Activated naive CD8-positive, alpha-beta T cell (primary cell): ENCODE data around the gene MSH5.

Source experiments
- H3K27ac Mint-ChIP-seq: one replicate; pipeline ENCODE4 v1.8.0; 2021; ENCODE audit warnings: mixed read lengths
- H3K27me3 Mint-ChIP-seq: one replicate; pipeline ENCODE4 v1.8.0; 2021; ENCODE audit warnings: mixed read lengths
- H3K36me3 Mint-ChIP-seq: one replicate; pipeline ENCODE4 v1.8.0; 2021; ENCODE audit warnings: mixed read lengths
- H3K4me1 Mint-ChIP-seq: one replicate; pipeline ENCODE4 v1.8.0; 2021; ENCODE audit warnings: low read depth, mixed read lengths
- H3K4me3 Mint-ChIP-seq: one replicate; pipeline ENCODE4 v1.8.0; 2021; ENCODE audit warnings: mild to moderate bottlenecking, mixed read lengths
- H3K9me3 Mint-ChIP-seq: one replicate; pipeline ENCODE4 v1.8.0; 2021; ENCODE audit warnings: low read depth, mixed read lengths

The MSH5 gene

DNA sequence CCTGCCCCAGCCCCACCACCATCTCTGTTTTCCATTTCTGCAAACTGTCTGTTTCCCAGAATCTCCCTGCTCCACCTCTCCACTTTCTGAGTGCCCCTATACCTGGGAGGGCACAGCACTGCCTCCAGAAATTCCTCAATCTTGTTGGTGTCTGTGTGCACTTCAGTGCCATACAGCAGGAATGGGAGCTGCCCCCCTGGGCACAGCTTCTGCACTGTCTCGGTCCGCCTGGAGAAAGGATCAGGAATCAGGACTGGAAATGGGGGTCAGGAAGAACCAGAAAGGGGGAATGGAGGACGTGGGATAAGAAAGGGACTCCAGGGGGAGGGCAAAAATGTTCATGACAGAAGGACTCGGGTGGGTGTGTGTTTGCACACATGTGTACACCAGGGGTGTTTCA, 6.1 kb upstream of the MSH5 start:
- Mint-ChIP-seq H3K4me1 (peaks cover 54% of the 10 kb centered on the region), H3K27ac (peak overlapping the region; percentile 22), H3K9me3 (no peaks in the 10 kb centered on the region), H3K36me3 (no peaks in the 10 kb centered on the region), H3K4me3 (peak overlapping the region; percentile 99), H3K27me3 (no peaks in the 10 kb centered on the region)

DNA sequence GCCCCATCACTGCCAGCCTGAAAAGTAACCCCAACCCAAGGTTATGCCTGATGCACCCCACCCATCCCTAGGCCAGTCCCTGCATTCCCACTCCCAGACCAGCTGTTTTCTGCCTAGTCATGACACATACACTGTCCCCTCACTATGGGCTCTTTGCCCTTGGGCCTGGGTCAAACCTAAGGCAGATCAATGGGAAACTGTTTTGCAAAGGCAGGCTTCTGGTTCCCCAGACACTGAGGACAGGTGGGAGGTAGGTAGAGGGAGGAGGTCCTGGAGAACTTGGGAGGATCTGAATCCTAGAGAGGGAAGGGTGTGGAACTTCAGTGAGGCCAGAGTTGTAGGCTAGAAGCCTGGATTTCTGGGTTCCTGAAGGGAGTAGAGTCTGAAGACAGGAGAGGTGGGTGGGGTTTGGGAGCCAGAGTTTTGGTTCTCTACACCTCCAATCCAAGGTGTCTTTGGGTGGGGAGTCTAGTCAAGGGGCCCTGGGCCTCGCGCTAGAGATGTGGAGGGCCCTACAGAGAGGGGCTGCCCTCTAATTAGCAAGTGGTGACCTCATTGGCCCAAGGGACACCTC, 5.5 kb upstream of the MSH5 start:
- H3K9me3 Mint-ChIP-seq, result no peaks in the 10 kb centered on the region
- peaks cover 57% of the 10 kb centered on the region for H3K4me1 Mint-ChIP-seq
- H3K27me3 Mint-ChIP-seq, result no peaks in the 10 kb centered on the region
- no peaks in the 10 kb centered on the region for H3K36me3 Mint-ChIP-seq
- H3K4me3 Mint-ChIP-seq, result peak overlapping the region; percentile 99
- peak overlapping the region; percentile 88 for H3K27ac Mint-ChIP-seq

DNA sequence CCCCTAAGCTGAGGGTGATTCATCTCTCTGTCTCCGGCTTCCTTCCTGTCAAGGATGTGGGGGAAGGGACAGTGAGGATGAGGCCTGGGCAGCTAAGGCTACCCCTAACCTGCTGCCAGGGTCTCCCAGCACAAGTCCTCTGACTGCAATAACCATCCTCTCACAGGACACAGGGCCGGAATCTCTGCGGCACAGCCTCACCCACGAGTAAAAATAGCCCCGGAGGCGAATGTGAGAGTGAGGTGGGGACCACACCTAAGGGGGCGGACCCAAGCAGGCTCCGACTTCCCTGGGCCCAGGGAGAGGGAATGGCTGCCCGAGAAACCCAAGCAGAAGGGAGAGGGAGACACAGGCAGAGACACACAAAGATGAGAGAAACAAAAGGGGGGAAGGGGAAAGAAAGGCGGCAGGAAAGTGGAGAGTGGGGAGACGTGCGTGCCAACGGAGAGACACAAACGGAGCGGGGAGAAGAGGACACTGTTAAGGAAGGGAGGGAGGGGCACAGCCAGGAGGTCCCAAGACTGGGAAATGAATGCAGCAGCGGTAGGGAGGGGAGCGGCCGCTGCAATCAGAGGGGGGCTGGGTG, 4.9 kb upstream of the MSH5 start:
- peaks cover 61% of the 10 kb centered on the region for H3K4me1 Mint-ChIP-seq
- H3K27ac Mint-ChIP-seq, result peak overlapping the region; percentile 88
- H3K9me3 Mint-ChIP-seq, result no peaks in the 10 kb centered on the region
- peak overlapping the region; percentile 99 for H3K4me3 Mint-ChIP-seq
- no peaks in the 10 kb centered on the region for H3K36me3 Mint-ChIP-seq
- H3K27me3 Mint-ChIP-seq, result no peaks in the 10 kb centered on the region

- peaks cover 61% of the 10 kb centered on the region for H3K4me1 Mint-ChIP-seq
- no peaks in the 10 kb centered on the region for H3K36me3 Mint-ChIP-seq
- H3K27ac Mint-ChIP-seq, result peak within 1 kb of the TSS; percentile 88
- H3K9me3 Mint-ChIP-seq, result no peaks in the 10 kb centered on the region
- H3K4me3 Mint-ChIP-seq, result peak within 1 kb of the TSS; percentile 99
- no peaks in the 10 kb centered on the region for H3K27me3 Mint-ChIP-seq
These were observed 3.6 kb upstream of the MSH5 start, which contains the start of gene CLIC1 for GRCh38 chr6:31736021-31736767. CLIC1 (minus strand) TSS chr6:31736530; CDS start chr6:31736300, 230 bp downstream.

GRCh38 chr6:31736768-31737314, 3.0 kb upstream of the MSH5 start:
- H3K36me3 Mint-ChIP-seq, result peaks cover 3% of the 10 kb centered on the region

DNA sequence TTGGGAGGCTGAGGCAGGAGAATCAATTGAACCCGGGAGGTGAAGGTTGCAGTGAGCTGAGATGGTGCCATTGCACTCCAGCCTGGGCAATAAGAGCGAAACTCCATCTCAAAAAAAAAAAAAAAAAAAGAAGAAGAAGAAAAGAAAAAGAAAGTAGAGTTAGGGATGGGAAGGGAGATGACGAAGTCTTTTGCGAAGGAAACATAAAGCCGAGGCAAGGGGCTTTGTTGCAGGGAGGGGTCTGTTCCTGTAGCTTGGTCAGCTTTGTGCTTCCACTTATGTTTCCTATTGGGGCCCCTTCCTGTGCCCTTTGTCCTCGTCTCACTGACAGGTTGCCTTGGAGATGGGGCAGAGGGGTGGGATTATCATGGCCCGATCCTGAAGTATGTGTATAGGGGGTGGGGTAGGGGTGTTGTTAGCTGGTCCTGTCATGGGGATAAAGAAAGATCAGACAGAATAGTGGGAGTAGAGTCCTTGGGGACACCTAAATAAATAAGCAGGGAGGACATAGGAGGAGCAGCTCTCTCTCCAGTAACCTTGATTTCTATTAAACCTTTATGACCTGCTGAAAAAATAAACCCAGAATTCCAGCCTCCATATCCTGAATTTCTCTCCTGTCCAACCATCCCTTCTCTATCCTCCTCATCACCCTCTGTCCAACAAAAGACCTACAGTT, 2.4 kb upstream of the MSH5 start:
- peak overlapping the region; percentile 99 for H3K4me3 Mint-ChIP-seq
- H3K27me3 Mint-ChIP-seq, result no peaks in the 10 kb centered on the region
- peaks cover 61% of the 10 kb centered on the region for H3K4me1 Mint-ChIP-seq
- peaks cover 5% of the 10 kb centered on the region for H3K36me3 Mint-ChIP-seq
- H3K9me3 Mint-ChIP-seq, result no peaks in the 10 kb centered on the region
- H3K27ac Mint-ChIP-seq, result peak overlapping the region; percentile 72

More at GRCh38 chr6:31736768-31737314, 3.0 kb upstream of the MSH5 start:
- Mint-ChIP-seq H3K27ac (peak overlapping the region; percentile 85), H3K4me3 (peak overlapping the region; percentile 99), H3K27me3 (no peaks in the 10 kb centered on the region), H3K4me1 (peaks cover 63% of the 10 kb centered on the region), H3K9me3 (no peaks in the 10 kb centered on the region)

GRCh38 chr6:31737991-31738979, 1.5 kb upstream of the MSH5 start:
- peak overlapping the region; percentile 99 for H3K4me3 Mint-ChIP-seq
- peak overlapping the region; percentile 72 for H3K27ac Mint-ChIP-seq
- H3K27me3 Mint-ChIP-seq, result no peaks in the 10 kb centered on the region
- H3K36me3 Mint-ChIP-seq, result peaks cover 5% of the 10 kb centered on the region
- peaks cover 58% of the 10 kb centered on the region for H3K4me1 Mint-ChIP-seq
- no peaks in the 10 kb centered on the region for H3K9me3 Mint-ChIP-seq

DNA sequence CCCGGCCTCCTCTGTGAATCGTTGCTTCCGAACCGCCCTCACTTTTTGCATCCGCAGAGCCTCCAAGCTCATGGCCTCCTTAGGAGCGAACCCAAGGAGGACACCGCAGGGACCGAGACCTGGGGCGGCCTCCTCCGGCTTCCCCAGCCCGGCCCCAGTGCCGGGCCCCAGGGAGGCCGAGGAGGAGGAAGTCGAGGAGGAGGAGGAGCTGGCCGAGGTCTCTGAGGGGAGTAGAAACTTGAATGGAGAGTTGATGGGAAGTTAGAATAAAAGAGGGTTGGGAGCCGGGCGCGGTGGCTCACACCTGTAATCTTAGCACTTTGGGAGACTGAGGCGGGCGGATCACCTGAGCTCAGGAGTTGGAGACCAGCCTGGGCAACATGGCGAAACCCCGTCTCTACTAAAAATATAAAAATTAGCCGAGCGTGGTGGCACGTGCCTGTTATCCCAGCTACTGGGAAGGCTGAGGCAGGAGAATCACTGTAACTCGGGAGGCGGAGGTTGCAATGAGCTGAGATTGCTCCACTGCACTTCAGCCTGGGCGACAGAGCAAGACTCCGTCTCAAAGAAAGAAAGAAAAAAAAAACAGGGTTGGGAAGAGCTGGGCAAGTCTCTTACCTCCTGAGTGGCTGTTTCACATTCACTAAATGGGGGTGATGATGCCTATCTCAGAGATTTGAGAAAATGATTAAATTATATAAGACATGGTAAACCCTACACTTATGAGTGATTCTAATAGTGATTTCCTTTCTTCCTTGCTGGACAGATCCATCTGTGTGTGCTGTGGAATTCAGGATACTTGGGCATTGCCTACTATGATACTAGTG, 805 bp downstream of the MSH5 start:
- Mint-ChIP-seq H3K4me1 (peaks cover 46% of the 10 kb centered on the region), H3K36me3 (peaks cover 13% of the 10 kb centered on the region), H3K27me3 (no peaks in the 10 kb centered on the region), H3K9me3 (no peaks in the 10 kb centered on the region), H3K4me3 (peak overlapping the region; percentile 97), H3K27ac (peak overlapping the region; percentile 96)

GRCh38 chr6:31741815-31742214, 2.0 kb downstream of the MSH5 start:
- peak overlapping the region; percentile 97 for H3K4me3 Mint-ChIP-seq
- H3K4me1 Mint-ChIP-seq, result peaks cover 41% of the 10 kb centered on the region
- H3K27ac Mint-ChIP-seq, result no peak overlapping the region
- peaks cover 13% of the 10 kb centered on the region for H3K36me3 Mint-ChIP-seq
- H3K27me3 Mint-ChIP-seq, result no peaks in the 10 kb centered on the region
- no peaks in the 10 kb centered on the region for H3K9me3 Mint-ChIP-seq

DNA sequence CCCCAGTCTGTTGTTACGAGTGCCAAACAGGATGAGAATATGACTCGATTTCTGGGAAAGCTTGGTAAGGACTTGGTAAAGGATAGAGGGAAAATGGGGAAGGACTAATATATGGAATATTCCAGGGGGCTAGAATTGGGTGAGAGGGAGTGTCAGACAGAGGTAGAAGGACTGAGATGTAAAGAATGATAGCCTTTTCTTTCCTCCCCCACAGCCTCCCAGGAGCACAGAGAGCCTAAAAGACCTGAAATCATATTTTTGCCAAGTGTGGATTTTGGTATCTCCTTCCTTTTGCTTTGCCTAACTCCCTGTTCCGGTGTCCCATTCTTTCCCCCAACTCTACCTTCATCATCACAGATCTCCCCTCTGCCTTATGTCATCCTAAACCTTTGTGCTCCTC, 3.1 kb downstream of the MSH5 start:
- H3K36me3 Mint-ChIP-seq, result peaks cover 18% of the 10 kb centered on the region
- H3K9me3 Mint-ChIP-seq, result no peaks in the 10 kb centered on the region
- no peak overlapping the region for H3K4me3 Mint-ChIP-seq
- H3K4me1 Mint-ChIP-seq, result peaks cover 30% of the 10 kb centered on the region
- no peaks in the 10 kb centered on the region for H3K27me3 Mint-ChIP-seq
- H3K27ac Mint-ChIP-seq, result no peak overlapping the region

- Mint-ChIP-seq H3K9me3 (no peaks in the 10 kb centered on the region), H3K27me3 (no peaks in the 10 kb centered on the region), H3K36me3 (peaks cover 20% of the 10 kb centered on the region), H3K27ac (no peak overlapping the region), H3K4me1 (peaks cover 15% of the 10 kb centered on the region), H3K4me3 (no peak overlapping the region)
These were observed 4.6 kb downstream of the MSH5 start for GRCh38 chr6:31744422-31744821.

GRCh38 chr6:31749301-31750036, 9.7 kb downstream of the MSH5 start:
- no peak overlapping the region for H3K4me3 Mint-ChIP-seq
- H3K27me3 Mint-ChIP-seq, result no peaks in the 10 kb centered on the region
- H3K4me1 Mint-ChIP-seq, result no peaks in the 10 kb centered on the region
- H3K27ac Mint-ChIP-seq, result no peak overlapping the region
- H3K9me3 Mint-ChIP-seq, result no peaks in the 10 kb centered on the region
- peaks cover 20% of the 10 kb centered on the region for H3K36me3 Mint-ChIP-seq
